Smooth muscle cell (in vitro differentiated cells): ENCODE measurements around the gene NNAT. TPM values are rescaled to one million over a fixed set of nuclear protein-coding genes. Genes with fewer than 3 reads are reported as not detected.

Experiments
- DNase-seq: peaks from one replicate; lab custom pipeline; 2025; ENCODE audit not compliant: unreplicated experiment; lab: John Stamatoyannopoulos, UW
- H2AFZ ChIP-seq: fragments of 200-600 bp; sonication (generic); 2 replicates; pipeline ENCODE4 v1.6.0; 2016; ENCODE audit warnings: antibody characterized with exemption, low read depth, mild to moderate bottlenecking
- H3F3A ChIP-seq: fragments of 200-600 bp; sonication (generic); 2 replicates; pipeline ENCODE4 v1.6.0; 2017; ENCODE audit warnings: antibody characterized with exemption, low read depth
- H3K27ac ChIP-seq: fragments of 200-600 bp; sonication (generic); 2 replicates; pipeline ENCODE4 v1.5.1; 2016; ENCODE audit warnings: low read depth, mild to moderate bottlenecking
- H3K27me3 ChIP-seq: fragments of 200-600 bp; sonication (generic); 2 replicates; pipeline ENCODE4 v1.6.1; 2016; ENCODE audit warnings: low read depth, mild to moderate bottlenecking
- H3K36me3 ChIP-seq: fragments of 200-600 bp; sonication (generic); 2 replicates; pipeline ENCODE4 v1.5.1; 2016; ENCODE audit warnings: low read depth
- H3K4me1 ChIP-seq: fragments of 200-600 bp; sonication (generic); 2 replicates; pipeline ENCODE4 v1.5.1; 2016; ENCODE audit warnings: low read depth
- H3K4me2 ChIP-seq: fragments of 200-600 bp; sonication (generic); 2 replicates; pipeline ENCODE4 v1.6.0; 2016; ENCODE audit warnings: mild to moderate bottlenecking
- H3K4me3 ChIP-seq: fragments of 200-600 bp; sonication (generic); 2 replicates; pipeline ENCODE4 v1.5.1; 2016; ENCODE audit warnings: mild to moderate bottlenecking
- H3K79me2 ChIP-seq: fragments of 200-600 bp; sonication (generic); 2 replicates; pipeline ENCODE4 v1.6.0; 2016; ENCODE audit warnings: low read depth, mild to moderate bottlenecking
- H3K9ac ChIP-seq: fragments of 200-600 bp; sonication (generic); 2 replicates; pipeline ENCODE4 v1.6.0; 2016; ENCODE audit warnings: low read depth
- H3K9me3 ChIP-seq: fragments of 200-600 bp; sonication (generic); replicated peaks from 2 replicates; pipeline ENCODE4 v1.5.1; 2016; ENCODE audit warnings: low read depth
- H4K20me1 ChIP-seq: fragments of 200-600 bp; sonication (generic); 2 replicates; pipeline ENCODE4 v1.6.0; 2016; ENCODE audit warnings: low read depth
- CTCF ChIP-seq: fragments of 200-600 bp; sonication (generic); IDR thresholded peaks from 2 replicates; pipeline ENCODE4 v1.5.1; 2017; ENCODE audit warnings: borderline replicate concordance, mild to moderate bottlenecking, antibody characterized with exemption; ENCODE audit not compliant: insufficient read depth, poor library complexity, severe bottlenecking
- WGBS: methylation state at CpG from one replicate; pipeline ENCODE4 v1.1.7; 2016; ENCODE audit warnings: low lambda C conversion rate; 5-methylcytosine and 5-hydroxymethylcytosine counted together
- polyA plus RNA-seq: library from polyadenylated mRNA; unstranded; fragments of >200 nt; fragmentation: Nextera tagmentation; extraction: Ambion mirVana; gene quantifications from 2 replicates; pipeline ENCODE4 v1.2.1, GENCODE V29; 2016
- total RNA-seq: library from RNA; depleted of rRNA; stranded (reverse); fragments of >200 nt; gene quantifications from 2 replicates; pipeline ENCODE4 v1.2.3, GENCODE V29; 2014

Gene NNAT
- total and polyA plus RNA-seq, 2 experiments from 2014 or later, result 0.35 TPM; not detected in 1

- peak overlapping the region; percentile 82 for H3K4me2 ChIP-seq
- no peaks in the 10 kb centered on the region for H3K27me3 ChIP-seq
Measured at GRCh38 chr20:37567671-37568588, 46.9 kb downstream of the NNAT start.

GRCh38 chr20:37570419-37570818 is 49.4 kb downstream of the NNAT start:
- H3K27me3 ChIP-seq, result no peaks in the 10 kb centered on the region
- no peaks in the 10 kb centered on the region for H4K20me1 ChIP-seq
- H3K9me3 ChIP-seq, result no peaks in the 10 kb centered on the region
- H3K27ac ChIP-seq, result no peak overlapping the region
- no peaks in the 10 kb centered on the region for H3K79me2 ChIP-seq
- H2AFZ ChIP-seq, result no peak overlapping the region
- no peak for TF ChIP-seq CTCF
- no peak overlapping the region for H3K9ac ChIP-seq
- 81% methylated on average over 1 of the region's 1 CpG for WGBS
- DNase-seq, result no peak
- H3F3A ChIP-seq, result no peaks in the 10 kb centered on the region
- peaks cover 16% of the 10 kb centered on the region for H3K4me1 ChIP-seq
- H3K4me3 ChIP-seq, result no peak overlapping the region
- H3K4me2 ChIP-seq, result no peak overlapping the region
- no peaks in the 10 kb centered on the region for H3K36me3 ChIP-seq

More at GRCh38 chr20:37567671-37568588, 46.9 kb downstream of the NNAT start:
- Histone ChIP-seq H3K9me3 (no peaks in the 10 kb centered on the region), H3K36me3 (no peaks in the 10 kb centered on the region), H4K20me1 (no peaks in the 10 kb centered on the region), H2AFZ (no peak overlapping the region), H3K9ac (no peak overlapping the region), H3F3A (no peaks in the 10 kb centered on the region), H3K27ac (no peak overlapping the region), H3K4me1 (peaks cover 20% of the 10 kb centered on the region), H3K4me3 (peak overlapping the region; percentile 24), H3K79me2 (no peaks in the 10 kb centered on the region)
- TF ChIP-seq CTCF, result no peak
- 9% methylated on average over 13 of the region's 13 CpGs for WGBS
- no peak for DNase-seq

DNA sequence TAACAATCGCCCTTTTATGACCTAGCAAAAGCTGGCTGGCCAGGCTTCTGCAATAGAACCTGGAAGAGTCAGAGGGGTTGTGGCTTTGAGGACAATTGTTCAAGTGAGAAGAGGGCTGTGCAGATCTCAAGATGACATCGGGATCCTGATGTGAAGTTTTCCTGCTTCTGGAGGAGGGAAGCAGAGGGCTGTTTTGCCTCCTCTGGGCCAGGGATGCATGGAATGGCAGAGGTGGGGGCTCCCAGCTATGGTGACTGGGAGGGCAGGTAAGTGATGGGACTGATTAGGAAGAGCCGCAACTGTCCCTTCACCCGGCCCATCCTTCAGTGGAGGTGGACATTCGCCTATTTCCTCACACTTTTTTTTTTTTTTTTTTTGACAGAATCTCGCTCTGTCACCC is 50.0 kb downstream of the NNAT start:
- Histone ChIP-seq H3K4me2 (no peak overlapping the region), H3K27ac (no peak overlapping the region), H3K4me1 (peaks cover 10% of the 10 kb centered on the region), H3K9ac (no peak overlapping the region), H4K20me1 (no peaks in the 10 kb centered on the region), H2AFZ (no peak overlapping the region), H3K4me3 (no peak overlapping the region), H3K79me2 (no peaks in the 10 kb centered on the region), H3K36me3 (no peaks in the 10 kb centered on the region), H3K27me3 (no peaks in the 10 kb centered on the region), H3F3A (no peaks in the 10 kb centered on the region), H3K9me3 (no peaks in the 10 kb centered on the region)
- DNase-seq, result no peak
- TF ChIP-seq CTCF, result no peak
- WGBS, result 77% methylated on average over 6 of the region's 6 CpGs

Other genes with a start within 250 kb of the NNAT start
- gene MANBAL, start 231.6 kb upstream of the NNAT start, total RNA-seq, result 28.1 and 33.7 TPM in 2 replicates
- 86.2 and 89.0 TPM in 2 replicates for gene MANBAL, start 231.6 kb upstream of the NNAT start, polyA plus RNA-seq
- 26.7 and 36.5 TPM in 2 replicates for gene SRC, start 175.1 kb upstream of the NNAT start, total RNA-seq
- gene SRC, start 175.1 kb upstream of the NNAT start, polyA plus RNA-seq, result 26.0 and 47.7 TPM in 2 replicates
- gene BLCAP, start 6.6 kb downstream of the NNAT start, total RNA-seq, result 45.9 and 50.7 TPM in 2 replicates
- 34.2 and 49.2 TPM in 2 replicates for gene BLCAP, start 6.6 kb downstream of the NNAT start, polyA plus RNA-seq
- 32.8 and 33.3 TPM in 2 replicates for gene CTNNBL1, start 172.8 kb downstream of the NNAT start, total RNA-seq
- gene CTNNBL1, start 172.8 kb downstream of the NNAT start, polyA plus RNA-seq, result 56.0 and 63.6 TPM in 2 replicates